Pulmonary artery endothelial cell (primary cell): ENCODE results near the gene CPT1B. TPM values are rescaled to one million over a fixed set of nuclear protein-coding genes. Genes with fewer than 3 reads are reported as not detected.
"Not testable (repeated sequence)": the region's sequence is repeated elsewhere in the genome, so short reads cannot be mapped to it uniquely, and the experiment has no call there.

Source experiments
- DNase-seq: peaks from one replicate; pipeline ENCODE4 v3.0.0-alpha.2; 2011; ENCODE audit warnings: low read depth, low spot score
- total RNA-seq: library from RNA; depleted of rRNA; stranded (reverse); fragments of >200 nt; gene quantifications from 2 replicates; pipeline ENCODE4 v1.2.3, GENCODE V29; 2014

The CPT1B gene
- total RNA-seq, 1 donor from 2014 or later: 0.92 TPM

DNA sequence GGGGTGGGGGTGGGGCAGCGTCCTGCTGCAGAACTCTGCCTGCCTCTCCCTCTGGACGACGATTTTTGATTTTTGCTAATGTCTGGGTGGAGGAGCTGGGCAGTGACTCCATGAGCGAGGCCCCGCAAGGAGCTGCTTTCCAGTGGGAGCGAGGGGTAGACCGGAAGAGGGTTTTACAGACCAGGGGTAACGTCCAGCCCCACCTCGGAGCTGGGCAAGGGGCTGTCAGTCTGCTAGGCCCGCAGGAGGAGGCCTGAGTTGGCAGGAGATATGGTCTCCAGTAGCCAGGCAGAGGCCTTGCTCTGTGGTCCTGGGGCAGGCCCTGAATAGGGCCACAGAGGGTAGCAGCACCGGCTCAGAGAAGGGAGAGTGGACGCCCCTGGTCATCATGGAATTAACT is 31.4 kb upstream of the CPT1B start:
- DNase-seq: no peak

DNA sequence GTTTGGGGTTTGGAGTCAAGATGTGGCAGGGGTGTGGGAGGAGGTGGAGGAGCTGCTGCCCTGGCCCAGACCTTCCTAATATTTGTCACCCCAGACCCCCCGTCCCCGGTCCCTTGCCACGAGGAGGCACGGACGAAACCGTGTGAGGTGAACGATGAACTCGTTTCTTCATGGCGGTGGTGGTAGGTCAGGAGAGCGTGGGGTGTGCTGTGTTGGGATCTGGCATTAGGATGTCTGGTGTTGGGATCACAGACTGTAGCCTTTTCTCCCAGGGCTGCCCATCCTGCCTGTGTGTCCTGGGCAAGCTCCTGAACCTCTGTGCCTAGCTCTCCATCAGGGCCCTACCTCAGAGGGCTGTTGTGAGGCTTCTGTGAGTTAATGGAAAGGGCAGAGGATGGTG is 30.8 kb upstream of the CPT1B start:
- DNase-seq: no peak

DNA sequence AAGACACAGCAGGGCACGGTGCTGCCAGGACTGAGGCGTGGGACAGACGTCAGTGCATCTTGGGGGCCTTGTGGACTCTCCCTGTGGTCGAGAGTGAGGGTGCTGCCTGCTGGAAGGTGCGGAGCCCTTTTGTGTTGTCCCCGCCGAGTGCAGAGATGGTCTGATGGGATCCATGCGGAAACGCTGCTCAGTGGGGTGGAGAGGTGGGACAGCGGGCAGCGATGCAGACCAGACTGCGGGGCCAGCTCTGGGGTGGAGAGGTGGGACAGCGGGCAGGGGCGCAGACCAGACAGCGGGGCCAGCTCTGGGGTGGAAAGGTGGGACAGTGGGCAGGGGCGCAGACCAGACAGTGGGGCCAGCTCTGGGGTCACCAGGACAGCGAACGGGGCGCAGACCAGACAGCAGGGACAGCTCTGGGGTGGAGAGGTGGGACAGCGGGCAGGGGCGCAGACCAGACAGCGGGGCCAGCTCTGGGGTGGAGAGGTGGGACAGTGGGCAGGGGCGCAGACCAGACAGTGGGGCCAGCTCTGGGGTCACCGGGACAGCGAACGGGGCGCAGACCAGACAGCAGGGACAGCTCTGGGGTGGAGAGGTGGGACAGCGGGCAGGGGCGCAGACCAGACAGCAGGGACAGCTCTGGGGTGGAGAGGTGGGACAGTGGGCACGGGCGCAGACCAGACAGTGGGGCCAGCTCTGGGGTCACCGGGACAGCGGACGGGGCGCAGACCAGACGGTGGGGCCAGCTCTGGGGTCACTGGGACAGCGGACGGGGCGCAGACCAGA is 30.0 kb upstream of the CPT1B start:
- DNase-seq: not testable (repeated sequence)

DNA sequence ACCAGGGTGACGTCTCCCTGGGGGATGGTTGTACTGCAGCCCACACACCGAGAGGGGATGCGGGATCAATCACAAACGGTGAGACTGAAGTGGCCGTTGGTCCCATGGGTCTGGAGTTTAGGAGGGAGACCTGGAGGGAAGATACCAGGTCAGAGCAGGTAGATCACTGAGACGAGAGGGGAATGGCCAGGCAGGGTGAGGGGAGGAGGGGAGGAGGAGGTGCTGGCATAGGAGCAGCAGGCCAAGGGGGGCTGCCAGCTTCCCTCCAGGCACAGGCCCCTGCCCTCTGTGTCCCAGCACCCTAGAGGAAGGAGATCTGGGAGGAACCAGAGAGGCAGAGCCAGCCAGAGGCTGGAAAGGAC is 29.4 kb upstream of the CPT1B start:
- DNase-seq: no peak

- no peak for DNase-seq
Observed at GRCh38 chr22:50606946-50607658, 28.9 kb upstream of the CPT1B start.

DNA sequence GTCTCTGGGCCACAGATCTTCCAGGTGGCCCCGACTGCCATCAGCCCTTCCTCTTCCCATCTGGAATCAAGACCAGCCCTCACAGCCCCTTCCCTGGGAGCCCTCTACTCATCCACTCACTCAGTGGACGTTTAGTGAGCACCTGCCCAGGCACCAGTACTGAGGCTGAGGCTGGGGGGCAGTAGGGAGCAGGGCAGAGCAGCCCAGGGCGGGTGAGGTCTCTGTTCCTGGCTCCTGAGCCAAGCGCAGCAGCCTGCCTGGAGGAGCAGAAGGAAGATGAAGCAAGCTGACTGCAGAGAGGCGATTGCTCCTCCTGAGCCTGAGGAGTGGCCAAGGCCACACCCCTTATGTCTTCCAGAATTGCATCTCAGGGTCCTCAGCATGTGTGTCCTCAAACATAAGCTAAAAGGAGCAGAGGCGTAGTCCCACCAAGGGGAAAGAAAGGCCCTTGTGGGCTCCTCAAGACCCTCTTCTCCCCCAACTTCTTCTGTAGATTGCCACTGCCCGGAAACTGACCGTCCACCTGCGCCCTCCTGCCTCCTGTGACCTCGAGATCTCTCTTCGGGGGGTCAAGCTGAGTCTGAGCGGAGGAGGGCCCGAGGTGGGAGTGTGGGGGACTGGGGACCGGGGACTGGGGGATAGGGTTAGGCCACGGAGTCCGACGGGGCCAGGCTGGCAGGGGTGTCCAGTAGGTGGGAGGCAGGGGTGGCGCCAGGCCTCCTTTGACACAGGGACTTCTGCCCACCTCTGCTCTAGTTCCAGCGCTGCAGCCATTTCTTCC is 28.1 kb upstream of the CPT1B start:
- DNase-seq: no peak

DNA sequence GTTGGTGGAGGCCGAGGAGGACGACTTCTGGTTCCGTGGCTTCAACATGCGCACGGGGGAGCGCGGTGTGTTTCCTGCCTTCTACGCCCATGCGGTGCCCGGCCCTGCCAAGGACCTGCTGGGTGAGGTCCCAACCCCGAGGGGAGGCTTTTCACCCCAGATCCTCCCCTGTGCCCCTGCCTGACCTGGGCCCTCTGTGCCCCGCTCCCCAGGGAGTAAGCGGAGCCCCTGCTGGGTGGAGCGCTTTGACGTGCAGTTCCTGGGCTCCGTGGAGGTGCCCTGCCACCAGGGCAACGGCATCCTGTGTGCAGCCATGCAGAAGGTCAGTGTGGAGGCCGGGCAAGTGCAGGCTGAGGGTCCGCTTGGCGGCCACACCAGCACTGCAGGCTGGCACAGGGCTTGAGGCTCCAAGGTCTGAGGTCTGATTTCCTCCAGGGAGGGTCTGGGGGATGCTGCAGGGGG is 27.4 kb upstream of the CPT1B start:
- no peak for DNase-seq

- DNase-seq: no peak
Observed at GRCh38 chr22:50605002-50605612, 26.9 kb upstream of the CPT1B start.

DNA sequence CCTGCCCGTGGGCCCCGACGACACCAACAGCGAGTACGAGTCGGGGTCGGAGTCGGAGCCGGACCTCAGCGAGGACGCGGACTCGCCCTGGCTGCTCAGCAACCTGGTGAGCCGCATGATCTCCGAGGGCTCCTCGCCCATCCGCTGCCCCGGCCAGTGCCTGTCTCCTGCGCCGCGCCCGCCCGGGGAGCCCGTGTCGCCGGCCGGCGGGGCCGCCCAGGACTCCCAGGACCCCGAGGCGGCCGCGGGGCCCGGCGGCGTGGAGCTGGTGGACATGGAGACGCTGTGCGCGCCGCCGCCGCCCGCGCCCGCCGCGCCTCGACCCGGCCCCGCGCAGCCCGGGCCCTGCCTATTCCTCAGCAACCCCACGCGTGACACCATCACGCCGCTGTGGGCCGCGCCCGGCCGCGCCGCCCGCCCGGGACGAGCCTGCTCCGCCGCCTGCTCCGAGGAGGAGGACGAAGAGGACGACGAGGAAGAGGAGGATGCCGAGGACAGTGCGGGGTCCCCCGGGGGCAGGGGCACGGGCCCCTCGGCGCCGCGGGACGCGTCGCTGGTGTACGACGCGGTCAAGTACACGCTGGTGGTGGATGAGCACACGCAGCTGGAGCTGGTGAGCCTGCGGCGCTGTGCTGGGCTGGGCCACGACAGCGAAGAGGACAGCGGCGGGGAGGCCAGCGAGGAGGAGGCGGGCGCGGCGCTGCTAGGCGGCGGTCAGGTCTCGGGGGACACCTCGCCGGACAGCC is 26.2 kb upstream of the CPT1B start:
- DNase-seq: no peak

GRCh38 chr22:50603511-50604255 is 25.5 kb upstream of the CPT1B start:
- no peak for DNase-seq

GRCh38 chr22:50602338-50602700 is 24.1 kb upstream of the CPT1B start:
- no peak for DNase-seq

GRCh38 chr22:50601669-50602337 is 23.6 kb upstream of the CPT1B start:
- no peak for DNase-seq

DNA sequence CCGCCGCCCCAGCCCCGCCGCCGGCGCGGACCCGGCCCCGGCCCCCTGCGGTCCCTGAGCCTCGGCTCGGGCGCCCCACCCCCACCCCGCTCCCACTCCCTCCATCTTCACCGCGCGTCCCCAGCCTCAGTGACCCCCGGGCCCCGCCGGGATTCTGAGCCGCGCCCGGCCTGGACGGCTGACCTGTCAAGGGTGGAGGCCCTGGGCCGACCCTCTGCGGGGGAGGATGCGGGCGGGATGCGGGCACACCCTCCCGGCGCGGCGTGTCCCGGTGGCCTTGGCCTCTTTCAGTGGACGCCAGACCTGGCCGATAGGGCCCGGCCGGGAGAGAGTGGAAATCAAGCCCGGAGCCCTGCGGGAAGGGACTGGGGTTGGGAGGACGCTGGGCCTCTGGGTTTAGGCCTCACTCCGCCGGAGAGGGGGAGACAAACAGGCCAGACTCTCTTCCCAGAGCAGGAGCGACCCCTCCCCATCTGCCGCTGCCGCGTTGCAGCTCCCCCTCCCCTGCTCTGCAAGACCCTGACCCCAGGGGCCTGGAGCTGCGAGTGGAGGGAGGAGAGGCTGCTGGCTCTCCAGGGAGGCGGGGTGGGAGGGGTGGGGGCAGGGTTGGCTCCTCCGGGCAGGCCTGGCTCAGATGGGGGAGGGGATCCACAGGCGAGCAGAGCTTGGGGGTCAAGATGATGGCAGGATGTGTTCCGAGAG is 22.9 kb upstream of the CPT1B start:
- no peak for DNase-seq

- no peak for DNase-seq
Observed at GRCh38 chr22:50600538-50600937, 22.3 kb upstream of the CPT1B start, which contains the start of gene MAPK8IP2. Gene MAPK8IP2, plus strand, starts transcription at chr22:50600793. Its CDS starts 26 bp downstream, at chr22:50600819.

DNA sequence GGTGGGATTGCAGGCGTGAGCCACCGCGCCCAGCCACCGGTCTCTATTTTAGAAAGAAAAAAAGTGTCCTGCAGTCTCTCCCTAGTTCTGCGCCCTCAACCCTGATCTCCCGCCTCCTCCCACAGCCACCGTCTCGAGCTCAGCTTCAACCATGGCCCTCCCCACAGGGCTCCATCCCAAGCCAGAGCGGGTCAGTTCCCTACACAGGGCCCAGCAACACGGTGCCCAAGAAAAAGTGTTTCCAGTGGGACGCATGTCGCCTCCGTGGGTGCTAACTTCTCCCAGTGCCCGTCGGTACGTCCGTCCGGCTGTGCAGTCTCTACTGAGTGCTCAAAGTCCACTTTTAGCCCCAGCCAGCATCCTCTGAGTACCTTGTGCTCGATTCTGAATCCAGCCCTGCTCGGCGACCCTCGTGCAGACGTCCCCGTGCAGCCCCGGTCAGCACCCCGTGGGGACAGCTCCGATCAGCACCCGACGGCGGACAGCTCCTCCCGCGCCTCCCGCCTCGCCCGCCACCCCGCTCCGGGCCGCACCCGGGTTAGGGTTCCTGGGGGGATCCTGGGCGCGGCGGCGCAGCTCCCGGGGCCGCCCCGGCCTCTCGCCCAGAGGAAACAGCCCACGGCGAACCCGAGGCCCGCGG is 21.7 kb upstream of the CPT1B start:
- DNase-seq: no peak

GRCh38 chr22:50597097-50597496 is 18.9 kb upstream of the CPT1B start:
- no peak for DNase-seq

DNA sequence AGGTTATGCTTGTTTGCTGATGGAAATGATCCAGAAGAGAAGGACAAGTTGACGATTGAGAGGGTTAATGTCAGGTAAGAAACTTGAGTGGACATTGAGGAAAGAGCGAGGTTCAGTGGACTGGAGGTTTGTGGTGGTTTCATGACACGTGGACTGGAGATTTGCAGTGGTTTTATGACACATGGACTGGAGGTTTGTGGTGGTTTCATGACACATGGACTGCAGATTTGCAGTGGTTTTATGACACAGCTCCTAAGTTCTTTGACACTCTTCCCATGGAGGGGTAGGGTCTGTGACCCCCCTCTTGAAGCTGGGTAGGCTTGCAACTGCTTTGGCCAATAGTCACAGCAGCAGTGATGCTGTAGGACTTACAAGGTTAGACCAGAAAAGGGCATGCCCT is 17.0 kb upstream of the CPT1B start:
- DNase-seq: no peak

GRCh38 chr22:50587407-50587806 is 9.2 kb upstream of the CPT1B start:
- DNase-seq: no peak

- no peak for DNase-seq
Observed at GRCh38 chr22:50586416-50586815, 8.2 kb upstream of the CPT1B start.
